HS-5 (cell line): ENCODE measurements around the gene AMOTL1.

ENCODE experiments used
- DNase-seq: peaks from one replicate; pipeline ENCODE4 v3.0.0-alpha.2; 2012; ENCODE audit warnings: low read depth

Gene AMOTL1

GRCh38 chr11:94767701-94768601 is at the start of gene AMOTL1:
Gene AMOTL1 (plus strand): TSS chr11:94768356. CDS start chr11:94768512, 156 bp downstream.
- peak; percentile 26 for DNase-seq

DNA sequence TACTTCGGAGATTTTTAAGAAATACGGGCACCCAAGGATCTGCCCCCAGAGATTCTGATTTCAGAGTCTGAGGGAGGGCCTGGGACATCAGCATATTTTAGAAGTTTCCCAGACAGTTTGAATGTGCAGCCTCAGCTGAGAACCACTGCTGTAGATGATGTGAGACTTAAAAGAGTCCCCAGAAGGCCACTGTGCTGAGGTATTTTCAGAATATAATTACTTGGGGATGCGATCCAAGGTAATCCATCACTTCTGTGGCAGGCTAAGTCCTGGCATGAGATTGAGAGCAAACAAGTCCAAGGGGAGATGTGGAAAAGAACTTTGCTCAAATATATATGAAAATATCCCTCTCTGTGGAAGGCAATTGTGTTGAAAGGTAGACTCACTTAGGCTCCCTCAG is 48.3 kb upstream of the AMOTL1 start:
- no peak for DNase-seq

GRCh38 chr11:94721565-94722292 is 46.4 kb upstream of the AMOTL1 start:
- no peak for DNase-seq

DNA sequence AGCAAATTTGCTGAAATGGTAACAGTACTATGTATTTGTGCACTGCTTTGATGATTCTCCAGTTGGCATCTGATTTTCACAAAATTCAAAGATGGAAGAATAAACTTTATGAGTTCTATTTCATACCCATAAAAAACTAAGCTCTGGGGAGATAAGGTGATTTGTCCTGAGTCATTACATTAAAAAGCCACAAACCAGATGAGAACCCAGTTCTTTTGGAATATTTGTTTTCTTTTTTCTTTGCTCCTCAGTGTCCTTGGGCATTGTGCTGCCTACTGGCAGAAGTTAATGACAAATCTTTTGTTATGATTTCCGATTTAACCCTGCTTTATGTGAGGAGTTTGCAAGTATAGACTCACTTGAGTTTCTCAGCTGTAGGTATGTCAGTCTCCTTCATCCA is 45.4 kb upstream of the AMOTL1 start:
- no peak for DNase-seq

DNA sequence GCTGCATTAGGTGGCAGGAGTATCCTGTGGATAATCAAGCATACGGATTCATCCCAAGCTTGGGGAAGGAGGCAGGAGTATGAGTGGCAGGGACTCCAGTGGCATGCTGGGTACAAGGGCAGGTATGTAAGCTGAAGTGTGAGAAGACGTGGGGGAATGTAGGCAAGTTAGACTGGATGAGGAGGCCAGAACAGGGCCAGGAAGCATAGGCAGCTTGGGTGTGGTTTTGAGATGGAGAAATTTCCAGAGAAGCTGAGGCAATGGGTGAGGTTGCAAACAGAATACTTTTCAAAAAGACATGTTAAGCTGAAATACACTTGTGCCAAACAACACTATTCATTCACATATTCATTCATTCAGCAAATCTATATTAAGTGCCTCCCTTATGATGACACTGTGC is 43.1 kb upstream of the AMOTL1 start:
- no peak for DNase-seq

GRCh38 chr11:94727819-94728218 is 40.3 kb upstream of the AMOTL1 start:
- DNase-seq: no peak

GRCh38 chr11:94728541-94728940 is 39.6 kb upstream of the AMOTL1 start:
- DNase-seq: peak; percentile 45

DNA sequence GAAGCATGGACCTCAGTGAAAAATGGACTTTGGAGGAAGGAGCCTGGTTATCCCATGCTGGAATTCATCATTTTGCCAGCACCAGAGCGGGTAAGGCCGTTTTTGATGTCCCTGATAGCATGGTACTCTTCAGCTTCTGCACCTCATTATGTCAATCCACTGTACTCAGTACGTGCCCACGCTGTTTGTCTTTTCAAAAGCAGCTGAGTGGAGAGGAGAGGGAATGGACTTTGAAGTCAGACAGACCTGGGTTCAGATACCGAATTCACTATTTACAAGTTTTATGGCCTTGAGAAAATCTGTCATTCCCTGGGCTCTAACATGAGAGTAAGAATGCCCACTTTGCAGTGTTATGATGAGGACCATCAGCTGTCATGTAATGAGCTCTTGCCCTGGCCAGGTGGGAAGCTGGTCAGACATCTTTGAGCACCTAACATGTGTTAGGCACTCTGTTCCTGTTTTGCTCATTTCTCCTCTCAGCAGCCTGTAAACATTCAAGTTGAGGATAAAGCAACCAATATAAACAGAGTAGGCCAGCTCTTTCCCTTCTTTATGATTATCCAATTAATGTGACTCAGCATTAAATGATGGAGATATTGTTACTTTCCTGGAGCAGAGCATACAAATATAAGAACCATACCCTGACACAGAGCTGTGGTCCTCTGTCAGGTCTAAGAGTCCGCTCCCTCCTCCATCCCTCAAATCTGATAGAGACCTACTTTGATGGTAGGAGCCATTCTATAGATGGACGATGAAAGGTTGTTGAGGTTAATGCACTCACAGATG is 39.0 kb upstream of the AMOTL1 start:
- DNase-seq: no peak

- no peak for DNase-seq
Measured at GRCh38 chr11:94730153-94730552, 38.0 kb upstream of the AMOTL1 start.

- peak; percentile 68 for DNase-seq
Measured at GRCh38 chr11:94731880-94732601, 36.1 kb upstream of the AMOTL1 start.

- no peak for DNase-seq
Measured at GRCh38 chr11:94732617-94733281, 35.4 kb upstream of the AMOTL1 start.

DNA sequence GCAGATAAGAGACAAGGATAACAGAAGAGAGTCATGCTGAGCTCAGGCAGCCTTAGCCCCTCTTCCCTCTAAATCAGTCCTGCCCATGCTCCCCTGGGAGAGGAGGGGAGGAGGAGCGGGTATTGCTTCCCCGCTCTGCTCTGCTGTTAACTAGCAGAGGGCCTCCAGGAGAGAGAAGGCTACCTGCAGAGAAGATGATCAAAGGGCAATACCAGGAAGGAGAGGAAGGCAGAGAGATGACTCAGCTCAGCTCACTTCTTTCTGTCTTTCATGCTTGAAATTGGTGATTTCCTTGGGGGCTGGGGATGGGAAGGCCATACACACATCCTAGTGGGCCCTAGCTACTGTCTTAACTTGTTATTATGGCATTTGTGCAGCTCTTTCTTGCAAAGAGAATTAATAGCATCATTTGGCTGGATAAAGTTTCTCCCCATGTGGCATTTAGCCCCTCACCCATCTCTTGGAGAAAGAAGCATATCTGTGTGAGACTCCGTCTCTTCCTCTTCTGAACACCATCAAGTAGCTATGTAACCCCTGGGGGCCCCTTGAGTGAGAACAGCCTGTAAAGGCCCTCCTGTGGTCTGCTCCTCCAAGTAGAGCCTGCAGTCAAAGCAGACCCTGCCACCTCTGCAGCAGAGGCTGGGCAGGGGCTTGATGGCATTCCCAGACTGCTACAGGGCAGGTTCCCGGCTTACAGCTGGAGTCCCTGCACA is 33.4 kb upstream of the AMOTL1 start:
- DNase-seq: no peak

- DNase-seq: no peak
Measured at GRCh38 chr11:94735907-94736306, 32.2 kb upstream of the AMOTL1 start.

DNA sequence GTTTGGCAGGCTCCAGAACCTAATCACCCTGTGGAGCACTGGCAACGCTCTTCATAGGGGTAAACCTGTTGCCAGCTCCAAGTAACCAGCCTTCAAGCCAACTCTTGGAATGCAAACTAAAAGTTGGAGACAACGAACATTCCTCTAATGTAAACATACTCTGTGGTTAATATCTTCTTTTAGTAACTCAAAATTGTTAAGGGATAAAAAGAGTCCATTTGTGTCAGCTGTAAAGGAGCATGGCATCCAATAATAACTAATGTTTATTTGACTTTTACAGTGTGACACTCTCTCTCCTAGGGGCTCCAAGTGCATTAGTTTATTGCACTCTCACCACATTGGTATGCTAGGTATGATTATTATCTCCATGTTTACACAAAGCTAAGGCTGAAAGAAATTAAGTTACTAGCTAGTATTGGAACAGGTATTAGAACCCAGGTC is 31.0 kb upstream of the AMOTL1 start:
- peak; percentile 29 for DNase-seq

DNA sequence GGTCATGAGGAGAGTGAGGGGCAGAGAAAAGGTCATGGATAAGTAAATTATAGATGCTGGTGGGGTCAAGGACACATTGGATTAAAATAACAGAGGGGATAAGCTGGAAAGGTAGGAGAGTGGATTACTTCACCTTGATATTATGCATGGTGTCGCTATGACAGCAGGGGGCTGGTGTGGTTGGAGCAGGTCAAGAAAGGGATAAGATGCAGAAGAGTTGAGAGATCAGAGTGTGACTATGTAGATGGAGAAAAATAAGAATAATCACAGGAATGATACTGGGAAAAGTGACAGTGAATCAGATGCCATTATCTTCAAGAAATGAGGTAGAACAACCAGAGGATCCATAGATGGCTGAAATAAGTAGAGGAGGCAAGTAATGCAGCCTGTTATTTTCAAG is 29.4 kb upstream of the AMOTL1 start:
- DNase-seq: no peak

DNA sequence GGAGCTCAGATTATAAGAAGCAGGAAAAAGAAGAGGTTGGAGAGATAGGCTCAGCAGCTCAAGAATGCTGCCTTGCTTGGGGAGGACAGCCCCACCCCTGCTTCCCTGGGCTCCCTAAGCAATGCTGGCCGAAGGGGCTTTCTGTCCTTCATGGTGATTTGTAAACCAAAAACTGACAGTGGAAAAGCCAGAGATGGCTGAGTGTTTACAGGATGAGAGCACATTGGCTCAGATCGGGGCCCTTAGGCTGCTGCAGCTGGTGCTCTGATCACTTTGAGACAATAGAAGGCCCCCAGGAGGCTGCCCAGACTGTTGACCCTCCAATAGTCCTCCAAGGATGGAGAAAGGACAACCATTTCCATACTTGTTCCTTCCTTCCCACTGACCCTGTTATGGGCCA is 28.8 kb upstream of the AMOTL1 start:
- no peak for DNase-seq

- no peak for DNase-seq
Measured at GRCh38 chr11:94740083-94741021, 27.8 kb upstream of the AMOTL1 start.

DNA sequence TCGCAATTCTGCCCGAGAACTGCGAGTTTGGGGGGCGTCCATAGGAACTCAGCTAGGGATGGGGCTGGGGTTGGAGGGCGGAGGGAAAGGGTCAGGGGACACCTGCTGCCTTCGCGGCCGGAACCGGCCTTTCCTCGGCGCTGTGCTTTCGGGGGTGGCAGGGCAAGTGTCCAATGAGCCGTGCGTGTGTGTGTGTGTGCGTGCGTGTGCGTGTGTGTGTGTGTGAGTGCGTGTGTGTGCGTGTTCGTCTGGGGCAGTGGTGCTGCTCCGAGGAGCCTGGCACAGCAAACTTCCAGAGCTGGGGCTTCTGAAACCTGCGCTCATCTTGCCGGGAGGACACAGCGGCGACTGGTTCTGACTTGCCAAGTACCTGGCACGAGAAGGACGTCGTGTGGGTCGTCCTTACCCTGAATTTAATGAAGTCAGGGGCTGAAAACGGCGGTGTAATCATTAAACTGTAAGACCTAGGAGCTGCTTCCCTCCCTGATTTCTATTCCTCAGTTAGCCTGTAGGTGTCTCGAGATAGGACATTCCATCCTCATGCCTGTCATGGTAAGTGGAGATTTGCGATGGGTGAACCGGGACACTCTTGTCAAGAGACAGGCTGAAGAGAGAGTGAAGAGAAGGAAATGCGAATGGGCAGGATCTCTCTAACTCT is 27.0 kb upstream of the AMOTL1 start:
- DNase-seq: peak; percentile 44

GRCh38 chr11:94742665-94743064 is 25.5 kb upstream of the AMOTL1 start:
- no peak for DNase-seq
